Cerebellar cortex (tissue), 1 donor: ENCODE data around the gene FCAR.
"Not testable (repeated sequence)": the region's sequence is repeated elsewhere in the genome, so short reads cannot be mapped to it uniquely, and the experiment has no call there.

Experiments used
- DNase-seq: peaks from one replicate; pipeline ENCODE4 v3.0.0-alpha.2; 2015; ENCODE audit warnings: low spot score

FCAR gene

DNA sequence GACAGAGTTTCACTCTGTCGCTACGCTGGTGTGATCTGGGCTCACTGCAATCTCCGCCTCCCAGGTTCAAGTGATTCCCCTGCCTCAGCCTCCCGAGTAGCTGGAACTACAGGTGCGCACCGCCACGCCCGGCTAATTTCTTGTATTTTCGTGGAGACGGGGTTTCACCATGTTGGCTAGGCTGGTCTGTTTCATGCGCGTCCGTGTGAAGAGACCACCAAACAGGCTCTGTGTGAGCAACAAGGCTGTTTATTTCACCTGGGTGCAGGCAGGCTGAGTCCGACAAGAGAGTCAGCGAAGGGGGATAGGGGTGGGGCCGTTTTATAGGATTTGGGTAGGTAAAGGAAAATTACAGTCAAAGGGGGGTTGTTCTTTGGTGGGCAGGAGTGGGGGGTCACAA, 20.1 kb downstream of the FCAR start:
- DNase-seq, result not testable (repeated sequence)

DNA sequence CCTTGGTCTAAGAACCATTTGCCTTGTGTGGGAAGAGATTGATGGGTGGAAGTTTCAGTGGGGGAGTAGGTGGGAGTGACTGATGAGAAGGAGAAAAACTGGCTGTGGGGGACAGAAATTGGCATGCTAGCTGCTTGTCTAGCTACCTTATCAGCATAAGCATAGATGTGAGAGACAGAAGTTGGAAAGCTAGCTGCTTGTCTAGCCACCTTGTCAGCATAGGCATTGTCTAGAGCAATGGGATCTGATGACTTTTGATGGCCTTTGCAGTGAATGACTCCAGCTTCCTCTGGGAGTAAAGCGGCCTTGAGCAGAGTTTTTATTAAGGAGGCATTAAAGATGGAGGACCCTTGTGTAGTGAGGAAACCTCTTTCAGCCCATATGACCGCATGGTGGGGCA, 22.0 kb downstream of the FCAR start:
- DNase-seq, result no peak

DNA sequence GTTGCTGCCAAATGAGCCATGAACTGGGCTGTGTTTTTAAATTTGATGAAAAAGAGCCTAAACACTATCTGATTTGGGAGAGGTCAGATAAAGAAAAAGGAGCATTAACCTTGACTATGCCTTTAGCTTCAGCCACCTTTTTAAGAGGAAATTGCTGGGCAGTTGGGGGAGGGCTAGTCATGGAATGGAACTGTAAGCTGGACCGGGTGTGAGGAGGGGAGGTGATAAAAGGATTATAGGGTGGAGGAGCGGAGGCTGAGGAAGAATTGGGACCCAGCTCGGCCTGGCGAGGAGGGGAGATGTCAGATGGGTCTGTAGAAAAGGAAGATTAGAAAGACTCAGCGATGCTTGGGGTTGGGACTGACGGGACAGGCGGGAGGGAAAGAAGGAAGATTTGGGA, 24.6 kb downstream of the FCAR start:
- not testable (repeated sequence) for DNase-seq

- not testable (repeated sequence) for DNase-seq
Measured at GRCh38 chr19:54899646-54900045, 25.6 kb downstream of the FCAR start.

- not testable (repeated sequence) for DNase-seq
Measured at GRCh38 chr19:54901153-54901552, 27.1 kb downstream of the FCAR start.

DNA sequence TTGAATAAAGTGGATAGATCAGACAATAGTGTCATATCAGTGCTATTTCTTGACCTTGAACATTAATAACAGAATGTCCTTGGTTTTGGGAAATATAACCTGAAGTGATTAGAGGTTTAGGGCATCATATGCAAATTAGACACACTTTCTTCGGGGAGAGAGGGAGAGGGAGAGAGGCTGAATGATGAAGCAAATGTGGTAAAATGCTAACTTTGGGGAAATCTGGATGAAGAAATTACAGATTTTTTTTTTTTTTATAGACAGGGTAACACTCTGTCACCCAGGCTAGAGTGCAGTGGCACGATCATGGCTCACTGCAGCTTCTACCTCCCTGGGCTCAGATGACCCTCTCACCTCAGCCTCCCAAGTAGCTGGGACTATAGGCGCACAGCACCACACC, 28.0 kb downstream of the FCAR start:
- no peak for DNase-seq

- no peak for DNase-seq
Measured at GRCh38 chr19:54903303-54903702, 29.3 kb downstream of the FCAR start.

- DNase-seq, result not testable (repeated sequence)
Measured at GRCh38 chr19:54904261-54904660, 30.2 kb downstream of the FCAR start.

DNA sequence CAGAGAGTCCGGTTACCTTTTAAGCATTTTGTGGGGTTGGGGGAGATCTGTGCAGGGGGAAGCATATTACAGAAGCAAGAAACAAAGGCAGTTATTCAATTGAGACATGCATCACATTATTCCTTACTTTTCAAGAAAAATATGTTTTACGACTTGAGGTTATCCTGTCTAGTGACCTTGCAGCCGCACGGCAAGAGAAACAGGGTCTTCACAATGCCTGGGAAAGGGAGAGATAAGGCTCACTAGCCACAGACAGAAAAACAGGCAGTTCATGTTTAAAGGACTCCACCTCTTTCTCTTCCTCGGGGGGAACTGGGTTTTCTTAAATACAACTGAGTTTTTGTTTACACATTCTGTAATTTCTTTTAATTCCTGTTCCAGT, 31.4 kb downstream of the FCAR start:
- no peak for DNase-seq

GRCh38 chr19:54905803-54906511, 31.9 kb downstream of the FCAR start, which contains the start of gene NCR1:
NCR1 (plus strand) TSS chr19:54906148; CDS start chr19:54906188, 40 bp downstream.
- no peak for DNase-seq

- no peak for DNase-seq
Measured at GRCh38 chr19:54906819-54907218, 32.8 kb downstream of the FCAR start.

- DNase-seq, result not testable (repeated sequence)
Measured at GRCh38 chr19:54907899-54908298, 33.9 kb downstream of the FCAR start.

DNA sequence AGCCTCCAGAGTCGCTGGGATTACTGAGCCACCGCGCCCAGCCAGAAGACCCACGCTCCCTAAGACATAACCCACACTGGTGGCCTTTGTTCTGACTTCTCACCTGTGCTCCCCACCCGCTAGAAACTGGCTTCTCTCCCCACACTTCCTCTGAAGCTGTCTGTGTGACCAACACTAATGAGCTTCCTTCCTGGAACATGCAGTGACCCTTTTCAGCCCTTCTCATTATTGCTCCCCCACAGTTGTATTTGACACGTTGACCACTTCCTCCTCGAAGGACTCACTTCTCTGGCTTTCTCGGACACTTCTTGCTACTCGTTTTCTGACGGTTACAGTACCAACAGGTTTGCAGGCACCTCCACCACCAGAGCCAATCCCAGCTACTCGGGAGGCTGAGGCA, 42.8 kb downstream of the FCAR start:
- DNase-seq, result no peak

DNA sequence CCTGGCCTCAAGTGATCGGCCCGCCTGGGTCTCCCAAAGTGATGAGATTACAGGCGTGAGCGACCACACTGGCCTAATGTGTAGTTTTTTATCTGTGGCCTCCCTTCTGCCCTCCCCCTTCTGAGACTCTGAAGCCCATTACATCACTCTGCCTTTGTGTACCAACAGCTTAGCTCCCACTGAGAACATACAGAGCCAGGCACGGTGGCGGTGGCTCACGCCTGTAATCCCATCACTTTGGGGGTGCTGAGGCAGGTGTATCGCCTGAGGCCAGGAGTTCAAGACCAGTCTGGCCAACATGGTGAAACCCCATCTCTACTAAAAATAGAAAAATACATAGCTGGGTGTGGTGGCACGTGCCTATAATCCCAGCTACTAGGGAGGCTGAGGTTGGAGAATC, 44.5 kb downstream of the FCAR start:
- no peak for DNase-seq

DNA sequence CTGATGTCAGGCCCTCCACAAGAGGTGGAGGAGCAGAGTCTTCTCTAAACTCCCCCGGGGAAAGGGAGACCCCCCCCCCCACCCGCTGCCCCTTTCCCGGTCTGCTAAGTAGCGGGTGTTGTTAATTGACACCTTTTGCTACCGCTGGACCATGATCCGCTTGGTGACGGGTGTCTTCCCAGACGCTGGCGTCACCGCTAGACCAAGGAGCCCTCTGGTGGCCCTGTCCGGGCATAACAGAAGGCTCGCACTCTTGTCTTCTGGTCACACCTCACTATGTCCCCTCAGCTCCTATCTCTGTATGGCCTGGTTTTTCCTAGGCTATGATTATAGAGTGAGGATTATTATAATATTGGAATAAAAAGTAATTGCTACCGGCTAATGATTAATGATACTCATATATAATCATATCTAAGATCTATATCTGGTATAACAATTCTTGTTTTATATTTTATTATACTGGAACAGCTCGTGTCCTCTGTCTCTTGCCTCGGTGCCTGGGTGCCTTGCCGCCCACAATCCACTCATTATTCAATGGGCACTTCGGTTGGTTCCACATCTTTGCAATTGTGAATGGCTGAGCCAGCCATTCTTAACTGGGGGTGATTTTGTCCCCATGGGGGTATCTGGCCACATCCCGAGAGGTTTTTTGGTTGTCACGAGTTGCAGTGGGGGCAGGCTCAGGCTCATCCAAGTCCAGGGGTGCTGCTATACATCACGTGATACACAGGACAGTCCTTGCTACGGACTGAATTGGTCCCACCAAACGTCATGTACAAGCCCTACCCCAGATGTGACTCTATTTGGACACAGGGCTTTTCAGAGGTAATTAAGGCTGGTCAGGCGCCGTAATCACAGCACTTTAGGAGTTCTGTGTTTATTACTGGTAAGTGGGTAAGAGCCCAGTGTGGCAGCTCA, 45.9 kb downstream of the FCAR start:
- not testable (repeated sequence) for DNase-seq

DNA sequence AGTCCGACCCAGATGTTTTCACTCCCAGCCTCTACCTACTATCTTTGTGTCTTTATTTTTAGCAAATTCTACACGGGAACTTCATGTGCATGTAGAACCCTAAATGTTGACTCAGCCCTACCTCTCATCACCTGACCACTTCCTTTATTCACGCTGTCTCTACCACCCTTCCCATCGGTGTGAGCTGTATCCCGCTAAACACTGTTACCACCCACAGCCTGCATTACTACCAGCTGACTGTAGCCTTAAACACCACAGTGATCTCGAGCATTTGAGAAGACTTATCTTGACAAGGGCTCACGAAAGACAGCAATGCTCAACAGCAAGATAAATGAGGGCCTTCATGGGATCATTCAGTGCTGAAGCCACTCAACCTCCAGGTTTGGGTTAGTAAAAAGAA, 47.0 kb downstream of the FCAR start:
- DNase-seq, result no peak

GRCh38 chr19:54923276-54923675, 49.2 kb downstream of the FCAR start:
- DNase-seq, result no peak

DNA sequence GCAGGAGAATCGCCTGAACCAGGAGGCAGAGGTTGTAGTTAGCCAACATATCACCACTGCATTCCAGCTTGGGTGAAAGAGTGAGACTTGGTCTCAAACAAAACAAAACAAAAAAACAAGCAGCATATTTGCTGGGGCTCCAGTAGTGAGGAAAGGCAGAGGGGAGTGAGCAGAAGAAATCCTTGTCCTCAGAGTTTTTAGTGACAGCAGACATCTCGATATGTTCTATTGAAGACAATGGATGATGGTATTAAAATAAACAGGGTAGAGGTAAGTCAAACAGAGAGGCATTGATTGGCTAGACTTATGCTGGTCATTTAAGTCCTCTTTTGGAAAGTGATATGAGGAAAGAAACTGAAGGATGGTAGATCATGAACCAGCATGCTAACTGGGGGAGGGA, 54.3 kb downstream of the FCAR start:
- peak; percentile 3 for DNase-seq

DNA sequence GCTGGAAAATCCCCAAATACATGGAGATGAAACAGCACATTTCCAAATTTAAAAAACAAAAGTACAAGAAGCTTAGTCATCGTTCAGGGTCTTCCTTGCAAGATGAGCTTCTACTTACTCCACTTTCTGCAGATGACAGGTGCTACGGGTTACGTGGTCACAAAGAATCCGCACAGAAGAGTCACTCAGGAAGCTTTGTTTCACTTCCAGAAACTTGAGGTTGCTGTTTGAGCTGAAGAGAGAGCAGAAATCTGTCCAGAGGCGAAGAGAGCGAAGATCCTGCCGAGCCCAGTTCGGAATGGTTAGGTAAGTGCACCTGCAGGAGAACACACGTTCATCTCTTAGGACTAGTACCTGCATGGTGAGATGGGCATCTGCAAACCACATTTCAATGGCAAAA, 63.9 kb downstream of the FCAR start:
- no peak for DNase-seq

DNA sequence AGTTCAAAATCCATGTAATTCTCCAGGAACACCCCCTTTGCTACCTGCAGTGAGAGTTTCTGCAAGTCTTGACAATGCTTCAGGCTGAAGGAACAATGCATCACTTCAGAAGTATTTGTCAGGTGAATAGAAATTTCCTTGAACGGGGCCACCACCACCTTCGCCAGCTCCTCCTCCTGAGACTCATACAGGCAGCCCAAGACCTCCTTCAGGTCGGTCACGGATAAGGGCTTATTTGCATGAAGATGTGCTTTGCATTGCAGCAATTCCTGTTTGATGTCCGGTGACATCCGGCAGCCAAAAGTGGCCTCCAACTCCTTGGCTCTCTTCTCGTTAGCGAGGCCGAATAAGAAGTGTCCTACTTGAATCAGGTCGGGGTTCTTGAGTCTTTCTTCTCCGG, 64.9 kb downstream of the FCAR start:
- DNase-seq, result no peak

- not testable (repeated sequence) for DNase-seq
Measured at GRCh38 chr19:54939538-54939937, 65.5 kb downstream of the FCAR start.
